ENCODE measurements around the gene PDXK.

DNA sequence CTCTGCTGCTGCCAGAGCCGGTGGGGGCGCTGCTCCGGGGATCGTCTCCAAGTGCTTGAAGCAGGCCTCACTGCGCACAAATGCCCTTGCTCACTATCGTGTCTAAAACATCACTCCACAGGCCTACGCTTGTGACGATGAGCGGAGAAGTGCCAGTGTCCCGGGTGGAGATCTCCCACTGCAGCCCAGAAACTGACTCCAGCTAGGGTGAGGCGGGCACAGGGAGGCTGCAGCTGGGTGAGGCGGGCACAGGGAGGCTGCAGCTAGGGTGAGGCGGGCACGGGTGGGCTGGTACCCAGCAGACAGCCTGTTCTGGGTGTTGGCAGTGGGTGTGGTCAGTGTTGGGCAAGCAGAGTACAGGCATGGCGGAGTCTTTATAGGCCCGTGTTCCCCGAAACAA is 22.7 kb upstream of the PDXK start:
- no peak for TF ChIP-seq POLR2A (IDR thresholded peaks at IDR 0.05; ENCODE audit: low read depth, low read length)
- TF ChIP-seq POLR2AphosphoS5 (IDR thresholded peaks at IDR 0.05; ENCODE audit: low read depth, low read length), result no peak
- TF ChIP-seq TAF1 (IDR thresholded peaks at IDR 0.05; ENCODE audit: borderline replicate concordance, low read depth, low read length), result no peak

Measured in GM12892 (cell line).